Measurements from ENCODE around the gene GRXCR2.

The GRXCR2 gene

GRCh38 chr5:145834917-145835847, 37.6 kb downstream of the GRXCR2 start, which contains the start of gene PRELID2:
Gene PRELID2 (minus strand): TSS chr5:145835342. CDS start chr5:145835251, 91 bp downstream.
- peak; percentile 20 for DNase-seq (ENCODE audit: low read depth)

- no peak for DNase-seq (ENCODE audit: low read depth)
Observed at GRCh38 chr5:145834554-145834916, 38.3 kb downstream of the GRXCR2 start.

GRCh38 chr5:145833631-145834200, 39.1 kb downstream of the GRXCR2 start:
- no peak for DNase-seq (ENCODE audit: low read depth)

- DNase-seq (ENCODE audit: low read depth) = no peak
Observed at GRCh38 chr5:145830594-145830993, 42.2 kb downstream of the GRXCR2 start.

GRCh38 chr5:145829708-145830361, 43.0 kb downstream of the GRXCR2 start:
- no peak for DNase-seq (ENCODE audit: low read depth)

- DNase-seq (ENCODE audit: low read depth) = no peak
Observed at GRCh38 chr5:145826895-145827674, 45.7 kb downstream of the GRXCR2 start.

GRCh38 chr5:145825751-145826180, 47.0 kb downstream of the GRXCR2 start:
- no peak for DNase-seq (ENCODE audit: low read depth)

- no peak for DNase-seq (ENCODE audit: low read depth)
Observed at GRCh38 chr5:145824040-145824439, 48.8 kb downstream of the GRXCR2 start.

GRCh38 chr5:145818604-145819003, 54.2 kb downstream of the GRXCR2 start:
- DNase-seq (ENCODE audit: low read depth) = no peak

- DNase-seq (ENCODE audit: low read depth) = no peak
Observed at GRCh38 chr5:145812877-145813276, 59.9 kb downstream of the GRXCR2 start.

- DNase-seq (ENCODE audit: low read depth) = no peak
Observed at GRCh38 chr5:145811834-145812625, 60.8 kb downstream of the GRXCR2 start.

Data from activated T-helper 1 cell treated with Interleukin-2 at 50 U/mL for 16 hours (primary cell).